GM21515 (cell line): ENCODE data around the gene ADGRB2.

ENCODE experiments used
- ATAC-seq: cut with Tn5 transposase; IDR thresholded peaks from one replicate; pipeline ENCODE4 v1.9.1; 2021; ENCODE audit not compliant: unreplicated experiment

The ADGRB2 gene, protein sequence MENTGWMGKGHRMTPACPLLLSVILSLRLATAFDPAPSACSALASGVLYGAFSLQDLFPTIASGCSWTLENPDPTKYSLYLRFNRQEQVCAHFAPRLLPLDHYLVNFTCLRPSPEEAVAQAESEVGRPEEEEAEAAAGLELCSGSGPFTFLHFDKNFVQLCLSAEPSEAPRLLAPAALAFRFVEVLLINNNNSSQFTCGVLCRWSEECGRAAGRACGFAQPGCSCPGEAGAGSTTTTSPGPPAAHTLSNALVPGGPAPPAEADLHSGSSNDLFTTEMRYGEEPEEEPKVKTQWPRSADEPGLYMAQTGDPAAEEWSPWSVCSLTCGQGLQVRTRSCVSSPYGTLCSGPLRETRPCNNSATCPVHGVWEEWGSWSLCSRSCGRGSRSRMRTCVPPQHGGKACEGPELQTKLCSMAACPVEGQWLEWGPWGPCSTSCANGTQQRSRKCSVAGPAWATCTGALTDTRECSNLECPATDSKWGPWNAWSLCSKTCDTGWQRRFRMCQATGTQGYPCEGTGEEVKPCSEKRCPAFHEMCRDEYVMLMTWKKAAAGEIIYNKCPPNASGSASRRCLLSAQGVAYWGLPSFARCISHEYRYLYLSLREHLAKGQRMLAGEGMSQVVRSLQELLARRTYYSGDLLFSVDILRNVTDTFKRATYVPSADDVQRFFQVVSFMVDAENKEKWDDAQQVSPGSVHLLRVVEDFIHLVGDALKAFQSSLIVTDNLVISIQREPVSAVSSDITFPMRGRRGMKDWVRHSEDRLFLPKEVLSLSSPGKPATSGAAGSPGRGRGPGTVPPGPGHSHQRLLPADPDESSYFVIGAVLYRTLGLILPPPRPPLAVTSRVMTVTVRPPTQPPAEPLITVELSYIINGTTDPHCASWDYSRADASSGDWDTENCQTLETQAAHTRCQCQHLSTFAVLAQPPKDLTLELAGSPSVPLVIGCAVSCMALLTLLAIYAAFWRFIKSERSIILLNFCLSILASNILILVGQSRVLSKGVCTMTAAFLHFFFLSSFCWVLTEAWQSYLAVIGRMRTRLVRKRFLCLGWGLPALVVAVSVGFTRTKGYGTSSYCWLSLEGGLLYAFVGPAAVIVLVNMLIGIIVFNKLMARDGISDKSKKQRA (N-terminal part only)

GRCh38 chr1:31764312-31765040, at the start of gene ADGRB2:
ADGRB2 (minus strand) TSS chr1:31764340; CDS start chr1:31757221, 7,119 bp downstream.
- no peak for ATAC-seq

- ATAC-seq: no peak
These were observed 48.2 kb upstream of the ADGRB2 start for GRCh38 chr1:31812158-31812829.

- no peak for ATAC-seq
These were observed 47.5 kb upstream of the ADGRB2 start for GRCh38 chr1:31811605-31812004.

DNA sequence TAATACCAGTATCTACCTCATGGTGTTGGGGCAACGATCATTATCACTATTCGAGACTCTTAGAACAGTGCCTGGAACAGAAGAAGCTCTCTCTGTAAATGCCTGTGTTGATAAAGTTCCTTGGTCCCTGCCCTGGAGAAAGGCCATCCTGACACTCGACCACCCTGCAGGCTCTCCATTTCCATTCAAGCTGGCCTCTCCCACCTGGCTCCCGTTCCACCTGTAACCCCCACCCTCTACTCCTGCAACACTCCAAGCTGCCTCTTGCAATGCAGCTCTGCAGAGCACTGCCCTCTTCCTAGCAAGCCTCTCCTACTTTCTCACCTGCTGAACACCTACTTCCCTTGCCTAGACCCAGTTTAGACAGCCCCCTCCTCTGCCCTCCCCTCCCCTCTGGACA, 45.6 kb upstream of the ADGRB2 start:
- ATAC-seq: no peak

GRCh38 chr1:31807273-31808048, 43.3 kb upstream of the ADGRB2 start:
- ATAC-seq: no peak

GRCh38 chr1:31805318-31805717, 41.2 kb upstream of the ADGRB2 start:
- no peak for ATAC-seq

- no peak for ATAC-seq
These were observed 40.0 kb upstream of the ADGRB2 start for GRCh38 chr1:31804098-31804497.

GRCh38 chr1:31803610-31804009, 39.5 kb upstream of the ADGRB2 start:
- no peak for ATAC-seq

GRCh38 chr1:31802190-31803150, 38.3 kb upstream of the ADGRB2 start:
- ATAC-seq: no peak

DNA sequence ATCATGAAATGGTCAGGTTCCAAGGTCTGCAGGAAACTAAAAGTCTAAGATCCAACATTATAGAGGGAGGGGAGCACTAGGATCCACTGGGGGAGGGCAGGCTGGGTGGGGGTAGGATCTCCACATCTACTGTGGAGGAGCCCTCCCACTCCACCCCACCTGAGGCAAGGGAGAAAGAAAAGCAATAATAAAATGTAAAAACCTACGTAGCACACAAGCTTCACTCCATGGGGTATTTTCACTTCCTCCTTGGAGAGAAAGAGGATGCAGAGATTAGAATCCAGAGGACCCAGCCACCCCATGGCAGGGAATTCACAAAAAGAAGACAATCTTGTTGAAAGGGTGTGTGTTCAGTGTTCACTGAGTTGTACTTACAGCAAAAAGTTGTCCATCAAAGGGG, 37.3 kb upstream of the ADGRB2 start:
- no peak for ATAC-seq

- no peak for ATAC-seq
These were observed 36.5 kb upstream of the ADGRB2 start for GRCh38 chr1:31800674-31800967.

- ATAC-seq: no peak
These were observed 35.9 kb upstream of the ADGRB2 start for GRCh38 chr1:31799895-31800673.

- ATAC-seq: no peak
These were observed 35.2 kb upstream of the ADGRB2 start for GRCh38 chr1:31799196-31799894.

DNA sequence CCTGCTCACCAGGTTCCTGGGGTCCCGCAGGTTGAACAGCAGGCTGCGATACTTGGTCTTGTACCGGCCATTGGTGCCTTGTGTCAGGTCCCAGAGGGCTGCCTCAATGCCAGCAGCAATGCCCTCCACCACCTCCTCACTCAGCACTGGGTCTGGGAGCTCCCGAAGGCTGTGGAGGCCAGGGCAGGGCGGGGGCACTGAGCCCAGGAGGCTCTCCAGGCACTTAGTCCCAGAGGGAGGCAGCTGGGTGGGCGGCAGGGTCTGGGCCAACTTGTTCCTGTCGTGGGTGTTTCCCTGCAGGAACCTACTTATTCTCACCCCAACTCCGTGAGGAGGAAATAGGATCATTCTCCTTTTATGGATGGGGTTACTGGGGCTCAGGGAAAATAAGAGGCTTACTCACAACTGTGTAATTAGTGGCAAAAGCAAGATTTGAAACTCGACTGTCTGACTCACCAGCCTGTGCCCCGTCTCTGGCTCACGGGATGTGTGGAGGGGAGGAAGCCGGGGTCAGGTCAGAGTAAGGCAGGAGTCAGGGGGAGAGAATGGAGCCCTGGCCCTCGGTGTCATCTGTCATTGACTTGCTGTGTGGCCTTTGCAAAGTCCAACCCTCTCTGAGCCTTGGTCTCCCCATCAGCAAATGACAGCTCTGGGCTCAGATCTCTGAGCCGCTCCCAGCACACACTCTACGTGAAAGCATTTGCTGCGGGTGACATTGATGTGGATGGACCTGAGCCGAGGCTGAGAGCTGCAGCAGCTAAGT, 34.5 kb upstream of the ADGRB2 start:
- ATAC-seq: no peak

GRCh38 chr1:31798086-31798432, 33.9 kb upstream of the ADGRB2 start:
- ATAC-seq: no peak

DNA sequence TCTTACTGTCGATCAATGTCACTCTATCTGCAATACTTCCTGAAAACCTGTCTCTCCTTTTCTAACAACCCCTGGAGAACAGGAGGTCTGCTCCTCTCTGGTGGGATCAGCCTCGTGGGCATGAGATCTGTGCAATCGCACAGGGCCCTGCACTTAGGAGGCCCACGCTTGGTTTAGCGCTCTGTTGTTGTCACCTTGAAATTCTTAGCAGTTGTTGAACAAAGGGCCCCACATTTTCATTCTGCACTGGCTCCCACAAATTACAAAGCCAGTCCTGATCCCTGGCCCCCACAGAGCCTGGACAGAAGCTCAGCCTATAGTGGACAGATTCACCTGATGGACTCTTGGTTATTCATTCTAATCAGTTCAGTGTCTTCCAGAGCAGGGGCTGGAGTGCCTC, 33.1 kb upstream of the ADGRB2 start:
- ATAC-seq: no peak

- no peak for ATAC-seq
These were observed 32.6 kb upstream of the ADGRB2 start for GRCh38 chr1:31796707-31797106.
